Gastroesophageal sphincter (tissue), 3 donors: ENCODE measurements around the gene PATJ.

Experiments
- CTCF ChIP-seq, 4 experiments: fragments of 200-600 bp in 2 of 4; fragments of 450-650 bp in 2 of 4; sonication (generic) in 1 of 4; IDR thresholded peaks; one replicate each; pipeline ENCODE4 v1.5.1; 2017 to 2019; ENCODE audit warnings: antibody characterized with exemption in 4 of 4, mild to moderate bottlenecking in 2 of 4, moderate library complexity in 2 of 4
- EP300 ChIP-seq: sonication (generic); formaldehyde crosslinking; IDR thresholded peaks from one replicate; pipeline ENCODE4 v1.6.1; 2017; ENCODE audit warnings: antibody characterized with exemption, mild to moderate bottlenecking
- POLR2A ChIP-seq, 2 donors: fragments of 450-650 bp; IDR thresholded peaks; one replicate each; pipeline ENCODE4 v1.6.1; 2017; ENCODE audit warnings: antibody characterized with exemption in 2 of 2, mild to moderate bottlenecking in 2 of 2, moderate library complexity in 1 of 2
- POLR2AphosphoS5 ChIP-seq: sonication (generic); formaldehyde crosslinking; IDR thresholded peaks from one replicate; pipeline ENCODE4 v1.6.1; 2017; ENCODE audit warnings: antibody characterized with exemption

- TF ChIP-seq CTCF (IDR thresholded peaks at IDR 0.05) = peak; percentile 52 to 77 (median 62)
- no peak for TF ChIP-seq POLR2AphosphoS5
- no peak for TF ChIP-seq POLR2A (IDR thresholded peaks at IDR 0.05)
- TF ChIP-seq EP300 = no peak
Observed at GRCh38 chr1:62175568-62176179, 433.4 kb downstream of the PATJ start.
